K562 (cell line): Measurements from ENCODE around the gene CCSER2. TPM values are rescaled to one million over a fixed set of nuclear protein-coding genes. Genes with fewer than 3 reads are reported as not detected.

Experiments
- ATAC-seq: fragments of 200-7000 bp; cut with Tn5 transposase; 3 replicates; pipeline ENCODE4 v1.9.1; 2020; ENCODE audit warnings: moderate library complexity
- BruUV-seq: library from RNA; stranded (reverse); fragments of 400-500 nt; replicated peaks from 2 replicates; lab custom pipeline; 2021; lab: Mats Ljungman, UMichigan
- CTCF ChIA-PET: fragments of 300-600 bp; formaldehyde crosslinking; extraction: SDS; loops from one replicate; lab custom pipeline; 2021; ENCODE audit warnings: low intra/inter-chr PET ratio; lab: Yijun Ruan, JAX
- POLR2A ChIA-PET: fragments of 300-600, 350-650 bp; sonication (Branson Sonifier 250); formaldehyde crosslinking; extraction: SDS; loops from one replicate; lab custom pipeline; 2021; ENCODE audit warnings: antibody characterized with exemption, inconsistent platforms; lab: Yijun Ruan, JAX
- DNase-seq, 4 experiments: peaks; one replicate each; pipeline versions ENCODE4 v3.0.0 to v3.0.0-alpha.2; 2011 to 2018; ENCODE audit warnings: low spot score in 3 of 4, mixed read lengths in 3 of 4; ENCODE audit errors: extremely low read depth in 1 of 4
- FAIRE-seq: peaks from 2 replicates; lab custom pipeline; 2011; peaks lifted over from hg19 to GRCh38; lab: Jason Lieb, UNC
- H2AFZ ChIP-seq: 2 replicates; pipeline ENCODE4 v1.6.0; 2011; ENCODE audit warnings: low read depth, low read length, control low read depth, inconsistent platforms
- H3K27ac ChIP-seq: fragments of 200-600 bp; 3 replicates; pipeline ENCODE4 v1.8.0; 2011; ENCODE audit warnings: low read depth, mild to moderate bottlenecking, control low read depth, inconsistent platforms, low read length, moderate library complexity, mixed read lengths; ENCODE audit errors: extremely low read depth
- H3K27me3 ChIP-seq, 2 experiments: fragments of 300-600 bp in 1 of 2; 2 replicates in 1 of 2; 3 replicates in 1 of 2; pipeline versions ENCODE4 v1.6.0 to v1.8.0; 2011; ENCODE audit warnings: inconsistent platforms in 2 of 2, low read length in 2 of 2, mild to moderate bottlenecking in 1 of 2, mixed read lengths in 1 of 2, moderate library complexity in 1 of 2; ENCODE audit not compliant: control insufficient read depth in 2 of 2, insufficient read depth in 2 of 2
- H3K36me3 ChIP-seq: fragments of 300-600 bp; 3 replicates; pipeline ENCODE4 v1.8.0; 2011; ENCODE audit warnings: mild to moderate bottlenecking, low read length, inconsistent platforms; ENCODE audit not compliant: control insufficient read depth, insufficient read depth
- H3K4me1 ChIP-seq, 2 experiments: fragments of 200-600 bp in 1 of 2; replicated peaks in 1 of 2; 2 replicates in 1 of 2; 3 replicates in 1 of 2; pipeline versions ENCODE4 v1.5.1 to v1.8.0; 2011; ENCODE audit warnings: inconsistent platforms in 2 of 2, low read length in 2 of 2, mild to moderate bottlenecking in 1 of 2, mixed read lengths in 1 of 2, moderate library complexity in 1 of 2; ENCODE audit not compliant: control insufficient read depth in 2 of 2, insufficient read depth in 2 of 2
- H3K4me2 ChIP-seq: 2 replicates; pipeline ENCODE4 v1.6.1; 2011; ENCODE audit warnings: low read length, control low read depth, inconsistent platforms, mixed read lengths; ENCODE audit not compliant: insufficient read depth
- H3K4me3 ChIP-seq: fragments of 200-600 bp; sonication (generic), shearing (Covaris generic); 2 replicates; pipeline ENCODE4 v1.5.1; 2016; ENCODE audit warnings: control low read depth, inconsistent platforms
- H3K79me2 ChIP-seq: fragments of 200-600 bp; 3 replicates; pipeline ENCODE4 v1.8.0; 2011; ENCODE audit warnings: low read length, inconsistent platforms; ENCODE audit not compliant: control insufficient read depth, insufficient read depth
- H3K9ac ChIP-seq, 2 experiments: 2 replicates each; pipeline versions ENCODE4 v1.6.0 to v1.6.1; 2011; ENCODE audit warnings: low read depth in 2 of 2, low read length in 2 of 2, control low read depth in 1 of 2, inconsistent platforms in 1 of 2, mild to moderate bottlenecking in 1 of 2, mixed read lengths in 1 of 2; ENCODE audit not compliant: insufficient read depth in 1 of 2
- H3K9me1 ChIP-seq: one replicate; pipeline ENCODE4 v1.6.0; 2011; ENCODE audit warnings: inconsistent platforms, mild to moderate bottlenecking, low read length, moderate library complexity; ENCODE audit not compliant: control insufficient read depth, insufficient read depth
- H3K9me3 ChIP-seq: replicated peaks from 2 replicates; pipeline ENCODE4 v1.5.1; 2011; ENCODE audit warnings: low read depth, low read length, inconsistent platforms; ENCODE audit not compliant: control insufficient read depth, insufficient read depth
- H4K20me1 ChIP-seq: replicated peaks from 2 replicates; pipeline ENCODE4 v1.6.1; 2011; ENCODE audit warnings: low read length, inconsistent platforms, mixed read lengths; ENCODE audit not compliant: control insufficient read depth, insufficient read depth
- CTCF ChIP-seq, 3 experiments: IDR thresholded peaks in 2 of 3; conservative IDR thresholded peaks in 1 of 3; 2 replicates each; pipeline ENCODE4 v1.5.1; 2011 to 2012; ENCODE audit warnings: low read length in 3 of 3, mild to moderate bottlenecking in 3 of 3, control low read depth in 2 of 3, improper control_type of control experiment in 1 of 3, inconsistent platforms in 1 of 3, low read depth in 1 of 3, mixed read lengths in 1 of 3, moderate library complexity in 1 of 3; ENCODE audit not compliant: insufficient read depth in 2 of 3
- RAD21 ChIP-seq, 2 experiments: fragments of 250-450 bp in 1 of 2; fragments of 450-650 bp in 1 of 2; sonication (Bioruptor Pico) in 1 of 2; formaldehyde crosslinking in 1 of 2; IDR thresholded peaks in 1 of 2; conservative IDR thresholded peaks in 1 of 2; 2 replicates each; pipeline versions ENCODE4 v1.4.0 to v1.8.0; 2020 to 2022; ENCODE audit warnings: mild to moderate bottlenecking in 2 of 2, moderate library complexity in 1 of 2
- RBM22 ChIP-seq: fragments of 200-400 bp; formaldehyde crosslinking; IDR thresholded peaks from 2 replicates; pipeline ENCODE4 v1.6.1; 2018; ENCODE audit warnings: low read length, low read depth; ENCODE audit not compliant: poor library complexity, severe bottlenecking
- WGBS: fragments of 100-300 bp; shearing (Covaris generic); methylation state at CpG from one replicate; pipeline ENCODE4 v1.1.6; 2016; ENCODE audit warnings: low coverage, mixed read lengths; ENCODE audit not compliant: insufficient coverage; ENCODE audit errors: missing lambda C conversion rate; 5-methylcytosine and 5-hydroxymethylcytosine counted together
- in situ Hi-C: fragments of 300-500 bp; cut with MboI; formaldehyde crosslinking; loops from 4 replicates; pipeline ENCODE4 v1.15.0; 2018; ENCODE audit warnings: inconsistent platforms, mixed read lengths
- intact Hi-C: fragments of 100-400 bp; cut with micrococcal nuclease; formaldehyde crosslinking; loops from 2 replicates; pipeline ENCODE4 v1.14.2; 2022
- polyA plus RNA-seq, 8 experiments: library from polyadenylated mRNA; depleted of rRNA in 4 of 8; stranded (reverse) in 5 of 8; unstranded in 3 of 8; fragments of >200 nt; fragmentation: Nextera tagmentation in 2 of 8; fragmentation: Illumina TruSeq in 1 of 8; extraction: Ambion mirVana in 2 of 8; extraction: Trizol in 1 of 8; gene quantifications; 2 replicates each; pipeline versions ENCODE4 v1.2.1 to v1.2.3, GENCODE V29; 2011 to 2014; ENCODE audit warnings: inconsistent platforms in 1 of 8, missing spikeins in 1 of 8
- total RNA-seq, 7 experiments: library from RNA; depleted of rRNA in 6 of 7; stranded (reverse); fragments of >200 nt in 6 of 7; fragmentation: Illumina TruSeq in 2 of 7; extraction: Trizol in 2 of 7; gene quantifications; 2 replicates each; pipeline versions ENCODE4 v1.2.1 to v1.2.3, GENCODE V29; 2011 to 2021; ENCODE audit warnings: low replicate concordance in 1 of 7

Gene CCSER2
- total and polyA plus RNA-seq, 9 of the 15 experiments (the other 6 are each of a cell fraction or from before 2014, with no cell fraction given): 2.7 to 15.1 (median 9.7) TPM

GRCh38 chr10:84552478-84552877, 224.1 kb downstream of the CCSER2 start:
- BruUV-seq: no TSS peak

More at GRCh38 chr10:84552478-84552877, 224.1 kb downstream of the CCSER2 start:
- Histone ChIP-seq H3K27me3 (peaks cover 0 to 4% of the 10 kb centered on the region in 2 experiments; a peak in 2 of 5 replicates), H3K36me3 (no peaks in the 10 kb centered on the region), H4K20me1 (no peaks in the 10 kb centered on the region), H3K4me1 (peaks cover 0 to 1% of the 10 kb centered on the region in 2 experiments; a peak in 1 of 5 replicates), H3K9ac (no peak overlapping the region), H3K27ac (no peak overlapping the region), H3K4me3 (no peak overlapping the region), H3K79me2 (no peaks in the 10 kb centered on the region), H2AFZ (no peak overlapping the region), H3K9me1 (no peaks in the 10 kb centered on the region), H3K9me3 (no peaks in the 10 kb centered on the region), H3K4me2 (no peak overlapping the region)
- ChIA-PET POLR2A (interaction anchor here (0.6 kb wide), 1 partner anchor 383 kb away, joined by 3 read pairs; no protein-coding TSS in a partner anchor), CTCF (no interaction called here)
- DNase-seq: no peak
- peak; percentile 62 for ATAC-seq
- TF ChIP-seq RAD21 (CRISPR knock-in tag; conservative IDR thresholded peaks at IDR 0.05 in 1 of 2, IDR thresholded peaks at IDR 0.05 in 1 of 2): peak in 1 of 2 experiments; percentile 40; a peak in 2 of 4 replicates
- peak in 1 of 3 experiments; percentile 27; a peak in 2 of 6 replicates for TF ChIP-seq CTCF (IDR thresholded peaks at IDR 0.05 in 2 of 3, conservative IDR thresholded peaks at IDR 0.05 in 1 of 3; ENCODE audit: insufficient read depth in 2 of 3, low read depth in 1 of 3, low read length in 3 of 3)
- no peak for TF ChIP-seq RBM22
- 0% methylated on average over 3 of the region's 3 CpGs for WGBS
- in situ Hi-C loops: no loop called here
- intact Hi-C loops: no loop called here
- no peak for FAIRE-seq
